HepG2 (cell line): ENCODE results near the gene MOGAT3. TPM values are rescaled to one million over a fixed set of nuclear protein-coding genes. Genes with fewer than 3 reads are reported as not detected.

Experiments
- ASH2L ChIP-seq: fragments of 300-600, 200-600 bp; sonication (generic); IDR thresholded peaks from 2 replicates; pipeline ENCODE4 v1.7.0; 2017; ENCODE audit warnings: low read depth, mild to moderate bottlenecking, moderate library complexity, mixed read lengths, low read length; ENCODE audit not compliant: insufficient read length
- DNMT1 ChIP-seq: sonication (generic); formaldehyde crosslinking; IDR thresholded peaks from 2 replicates; pipeline ENCODE4 v1.5.1; 2020; ENCODE audit warnings: mild to moderate bottlenecking, missing genetic modification reagents
- DNMT3B ChIP-seq: conservative IDR thresholded peaks from 2 replicates; pipeline ENCODE4 v1.6.1; 2016; ENCODE audit warnings: missing biosample characterization, control low read depth
- EEA1 ChIP-seq: sonication (generic); formaldehyde crosslinking; IDR thresholded peaks from 2 replicates; pipeline ENCODE4 v1.5.1; 2020; ENCODE audit warnings: mild to moderate bottlenecking, missing genetic modification reagents, borderline replicate concordance
- ELF3 ChIP-seq: IDR thresholded peaks from 2 replicates; pipeline ENCODE4 v1.6.1; 2016; ENCODE audit warnings: missing genetic modification reagents, missing compliant biosample characterization
- GATAD2A ChIP-seq: IDR thresholded peaks from 2 replicates; pipeline ENCODE4 v1.6.1; 2016
- HOXA3 ChIP-seq: sonication (generic); formaldehyde crosslinking; IDR thresholded peaks from 2 replicates; pipeline ENCODE4 v1.5.0; 2020; ENCODE audit warnings: missing genetic modification reagents
- JUN ChIP-seq: sonication (generic); formaldehyde crosslinking; IDR thresholded peaks from 2 replicates; pipeline ENCODE4 v1.4.0; 2020; ENCODE audit warnings: mild to moderate bottlenecking, missing genetic modification reagents
- KDM5A ChIP-seq: fragments of 200-600 bp; sonication (generic); IDR thresholded peaks from 2 replicates; pipeline ENCODE4 v1.7.0; 2018; ENCODE audit warnings: antibody characterized with exemption, mild to moderate bottlenecking, low read length, borderline replicate concordance
- KDM6A ChIP-seq: IDR thresholded peaks from 2 replicates; pipeline ENCODE4 v1.6.1; 2016; ENCODE audit warnings: low read depth
- NFE2L1 ChIP-seq: sonication (generic); formaldehyde crosslinking; IDR thresholded peaks from 2 replicates; pipeline ENCODE4 v1.4.0; 2020; ENCODE audit warnings: missing genetic modification reagents, mild to moderate bottlenecking, borderline replicate concordance
- NR3C1 ChIP-seq: sonication (generic); formaldehyde crosslinking; IDR thresholded peaks from 2 replicates; pipeline ENCODE4 v1.4.0; 2020; ENCODE audit warnings: missing genetic modification reagents
- POGZ ChIP-seq: sonication (generic); formaldehyde crosslinking; IDR thresholded peaks from 2 replicates; pipeline ENCODE4 v1.4.0; 2020; ENCODE audit warnings: mild to moderate bottlenecking, missing genetic modification reagents
- PRMT3 ChIP-seq: sonication (generic); formaldehyde crosslinking; IDR thresholded peaks from 2 replicates; pipeline ENCODE4 v1.8.1; 2022; ENCODE audit warnings: low read depth, mild to moderate bottlenecking, moderate library complexity, missing genetic modification reagents, borderline replicate concordance
- SKI ChIP-seq: fragments of 450-650 bp; IDR thresholded peaks from one replicate; pipeline ENCODE4 v1.6.1; 2018; ENCODE audit warnings: mild to moderate bottlenecking; ENCODE audit not compliant: partially characterized antibody
- ZNF562 ChIP-seq: sonication (generic); formaldehyde crosslinking; IDR thresholded peaks from 2 replicates; pipeline ENCODE4 v1.8.0; 2022; ENCODE audit warnings: missing genetic modification reagents, borderline replicate concordance
- ZNF713 ChIP-seq: sonication (generic); formaldehyde crosslinking; IDR thresholded peaks from 2 replicates; pipeline ENCODE4 v1.4.0; 2020; ENCODE audit warnings: mild to moderate bottlenecking, missing genetic modification reagents
- ZSCAN9 ChIP-seq: IDR thresholded peaks from 2 replicates; pipeline ENCODE4 v1.6.1; 2016; ENCODE audit warnings: borderline replicate concordance
- polyA plus RNA-seq, 8 experiments: library from polyadenylated mRNA; depleted of rRNA in 3 of 8; stranded (reverse) in 7 of 8; unstranded in 1 of 8; fragments of >200 nt; fragmentation: Illumina TruSeq in 4 of 8; extraction: Trizol in 4 of 8; gene quantifications; 2 replicates each; pipeline versions ENCODE4 v1.2.1 to v1.2.3, GENCODE V29; 2011 to 2016; ENCODE audit warnings: low read depth in 4 of 8, missing spikeins in 1 of 8, mixed read lengths in 1 of 8; ENCODE audit not compliant: insufficient read depth in 1 of 8
- total RNA-seq, 5 experiments: library from RNA; depleted of rRNA; stranded (reverse); fragments of >200 nt; fragmentation: Illumina TruSeq; extraction: Trizol; gene quantifications; 2 replicates each; pipeline ENCODE4 v1.2.3, GENCODE V29; 2016; ENCODE audit warnings: low read depth in 1 of 5
- TF ChIP-seq, protein P1 (sequence below): sonication (generic); formaldehyde crosslinking; IDR thresholded peaks from 2 replicates; pipeline ENCODE4 v1.5.0; 2020; ENCODE audit warnings: mild to moderate bottlenecking, missing genetic modification reagents
- TF ChIP-seq, protein P2 (sequence below), 2 experiments: fragments of 450-650 bp in 1 of 2; sonication (generic) in 1 of 2; formaldehyde crosslinking; IDR thresholded peaks; 2 replicates each; pipeline versions ENCODE4 v1.5.0 to v1.8.0; 2020 to 2022; ENCODE audit warnings: mild to moderate bottlenecking in 1 of 2, missing genetic modification reagents in 1 of 2
- TF ChIP-seq, protein P3 (sequence below): sonication (generic); formaldehyde crosslinking; IDR thresholded peaks from 2 replicates; pipeline ENCODE4 v1.5.0; 2020; ENCODE audit warnings: mild to moderate bottlenecking, low read depth, missing genetic modification reagents, borderline replicate concordance
- TF ChIP-seq, protein P4 (sequence below): sonication (generic); formaldehyde crosslinking; conservative IDR thresholded peaks from 2 replicates; pipeline ENCODE4 v1.8.0; 2022; ENCODE audit warnings: missing genetic modification reagents
- TF ChIP-seq, protein P5 (sequence below): sonication (generic); formaldehyde crosslinking; IDR thresholded peaks from 2 replicates; pipeline ENCODE4 v1.8.1; 2023; ENCODE audit warnings: mild to moderate bottlenecking, moderate library complexity, missing genetic modification reagents

MOGAT3 gene
- total and polyA plus RNA-seq, 2 of the 13 experiments (the other 11 are each of a cell fraction or from before 2014, with no cell fraction given): 22.5 to 30.5 TPM

DNA sequence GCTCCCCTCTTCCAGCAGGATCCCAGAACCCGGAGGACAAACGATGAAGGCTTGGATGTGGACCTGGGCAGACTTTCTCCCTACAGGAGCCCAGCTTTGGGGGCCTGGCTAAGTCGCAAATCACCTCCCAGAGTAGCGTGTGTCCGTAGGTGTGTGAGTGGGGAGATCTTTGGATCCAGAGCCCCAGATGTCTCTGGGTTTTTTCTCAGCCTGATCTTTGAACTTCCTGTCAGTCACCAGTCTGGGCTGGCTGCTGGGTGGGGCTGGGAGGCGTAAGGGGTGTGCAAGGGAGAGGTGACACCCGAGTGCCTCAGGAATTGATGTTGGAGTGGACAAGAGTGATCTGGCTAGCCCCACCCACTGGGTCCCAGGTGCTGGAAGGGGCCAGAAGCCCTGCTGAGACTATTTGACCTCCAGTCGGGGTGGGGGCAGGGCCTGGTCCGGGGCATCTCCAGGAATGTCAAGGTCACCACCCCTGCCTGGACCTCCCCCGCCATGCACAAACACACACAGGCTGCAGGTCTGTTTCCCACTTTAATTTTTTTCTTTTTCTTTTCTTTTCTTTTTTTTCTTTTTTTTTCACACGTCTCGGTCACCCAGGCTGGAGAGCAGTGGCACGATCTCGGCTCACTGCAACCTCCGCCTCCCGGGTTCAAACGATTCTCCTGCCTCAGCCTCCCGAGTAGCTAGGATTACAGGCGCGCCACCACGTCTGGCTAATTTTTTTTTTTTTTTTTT, at the start of gene MOGAT3 (continued):
- TF ChIP-seq JUN (CRISPR knock-in tag): peak; percentile 71; the same call in 1 of the 2 replicates
- TF ChIP-seq PRMT3: no peak
- peak; percentile 58; the same call in 1 of the 2 replicates for TF ChIP-seq ELF3 (CRISPR knock-in tag)
- no peak for TF ChIP-seq ZNF713 (CRISPR knock-in tag)
- TF ChIP-seq, protein P1, sequence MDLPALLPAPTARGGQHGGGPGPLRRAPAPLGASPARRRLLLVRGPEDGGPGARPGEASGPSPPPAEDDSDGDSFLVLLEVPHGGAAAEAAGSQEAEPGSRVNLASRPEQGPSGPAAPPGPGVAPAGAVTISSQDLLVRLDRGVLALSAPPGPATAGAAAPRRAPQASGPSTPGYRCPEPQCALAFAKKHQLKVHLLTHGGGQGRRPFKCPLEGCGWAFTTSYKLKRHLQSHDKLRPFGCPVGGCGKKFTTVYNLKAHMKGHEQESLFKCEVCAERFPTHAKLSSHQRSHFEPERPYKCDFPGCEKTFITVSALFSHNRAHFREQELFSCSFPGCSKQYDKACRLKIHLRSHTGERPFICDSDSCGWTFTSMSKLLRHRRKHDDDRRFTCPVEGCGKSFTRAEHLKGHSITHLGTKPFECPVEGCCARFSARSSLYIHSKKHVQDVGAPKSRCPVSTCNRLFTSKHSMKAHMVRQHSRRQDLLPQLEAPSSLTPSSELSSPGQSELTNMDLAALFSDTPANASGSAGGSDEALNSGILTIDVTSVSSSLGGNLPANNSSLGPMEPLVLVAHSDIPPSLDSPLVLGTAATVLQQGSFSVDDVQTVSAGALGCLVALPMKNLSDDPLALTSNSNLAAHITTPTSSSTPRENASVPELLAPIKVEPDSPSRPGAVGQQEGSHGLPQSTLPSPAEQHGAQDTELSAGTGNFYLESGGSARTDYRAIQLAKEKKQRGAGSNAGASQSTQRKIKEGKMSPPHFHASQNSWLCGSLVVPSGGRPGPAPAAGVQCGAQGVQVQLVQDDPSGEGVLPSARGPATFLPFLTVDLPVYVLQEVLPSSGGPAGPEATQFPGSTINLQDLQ: no peak
- TF ChIP-seq NFE2L1 (CRISPR knock-in tag): no peak
- TF ChIP-seq EEA1: no peak
- TF ChIP-seq POGZ (CRISPR knock-in tag): 0 out of 2 replicates have a peak, but pooled peaks have one; percentile 10
- TF ChIP-seq KDM5A: peak; percentile 74; the same call in 1 of the 2 replicates
- TF ChIP-seq, protein P2, sequence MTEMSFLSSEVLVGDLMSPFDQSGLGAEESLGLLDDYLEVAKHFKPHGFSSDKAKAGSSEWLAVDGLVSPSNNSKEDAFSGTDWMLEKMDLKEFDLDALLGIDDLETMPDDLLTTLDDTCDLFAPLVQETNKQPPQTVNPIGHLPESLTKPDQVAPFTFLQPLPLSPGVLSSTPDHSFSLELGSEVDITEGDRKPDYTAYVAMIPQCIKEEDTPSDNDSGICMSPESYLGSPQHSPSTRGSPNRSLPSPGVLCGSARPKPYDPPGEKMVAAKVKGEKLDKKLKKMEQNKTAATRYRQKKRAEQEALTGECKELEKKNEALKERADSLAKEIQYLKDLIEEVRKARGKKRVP (CRISPR knock-in tag; IDR thresholded peaks at IDR 0.05): peak in 1 of 2 experiments; percentile 75; a peak in 2 of 4 replicates
- peak; percentile 86 for TF ChIP-seq KDM6A (CRISPR knock-in tag)
- TF ChIP-seq DNMT3B: no peak
- TF ChIP-seq ZNF562 (CRISPR knock-in tag): no peak
- TF ChIP-seq, protein P3, sequence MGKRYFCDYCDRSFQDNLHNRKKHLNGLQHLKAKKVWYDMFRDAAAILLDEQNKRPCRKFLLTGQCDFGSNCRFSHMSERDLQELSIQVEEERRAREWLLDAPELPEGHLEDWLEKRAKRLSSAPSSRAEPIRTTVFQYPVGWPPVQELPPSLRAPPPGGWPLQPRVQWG (CRISPR knock-in tag): no peak
- peak; percentile 30 for TF ChIP-seq ASH2L
- TF ChIP-seq NR3C1: no peak
- no peak for TF ChIP-seq ZSCAN9
- peak; percentile 85 for TF ChIP-seq GATAD2A (CRISPR knock-in tag)
- peak; percentile 81 for TF ChIP-seq HOXA3 (CRISPR knock-in tag)
- TF ChIP-seq, protein P4, sequence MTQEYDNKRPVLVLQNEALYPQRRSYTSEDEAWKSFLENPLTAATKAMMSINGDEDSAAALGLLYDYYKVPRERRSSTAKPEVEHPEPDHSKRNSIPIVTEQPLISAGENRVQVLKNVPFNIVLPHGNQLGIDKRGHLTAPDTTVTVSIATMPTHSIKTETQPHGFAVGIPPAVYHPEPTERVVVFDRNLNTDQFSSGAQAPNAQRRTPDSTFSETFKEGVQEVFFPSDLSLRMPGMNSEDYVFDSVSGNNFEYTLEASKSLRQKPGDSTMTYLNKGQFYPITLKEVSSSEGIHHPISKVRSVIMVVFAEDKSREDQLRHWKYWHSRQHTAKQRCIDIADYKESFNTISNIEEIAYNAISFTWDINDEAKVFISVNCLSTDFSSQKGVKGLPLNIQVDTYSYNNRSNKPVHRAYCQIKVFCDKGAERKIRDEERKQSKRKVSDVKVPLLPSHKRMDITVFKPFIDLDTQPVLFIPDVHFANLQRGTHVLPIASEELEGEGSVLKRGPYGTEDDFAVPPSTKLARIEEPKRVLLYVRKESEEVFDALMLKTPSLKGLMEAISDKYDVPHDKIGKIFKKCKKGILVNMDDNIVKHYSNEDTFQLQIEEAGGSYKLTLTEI (CRISPR knock-in tag): no peak
- TF ChIP-seq, protein P5, sequence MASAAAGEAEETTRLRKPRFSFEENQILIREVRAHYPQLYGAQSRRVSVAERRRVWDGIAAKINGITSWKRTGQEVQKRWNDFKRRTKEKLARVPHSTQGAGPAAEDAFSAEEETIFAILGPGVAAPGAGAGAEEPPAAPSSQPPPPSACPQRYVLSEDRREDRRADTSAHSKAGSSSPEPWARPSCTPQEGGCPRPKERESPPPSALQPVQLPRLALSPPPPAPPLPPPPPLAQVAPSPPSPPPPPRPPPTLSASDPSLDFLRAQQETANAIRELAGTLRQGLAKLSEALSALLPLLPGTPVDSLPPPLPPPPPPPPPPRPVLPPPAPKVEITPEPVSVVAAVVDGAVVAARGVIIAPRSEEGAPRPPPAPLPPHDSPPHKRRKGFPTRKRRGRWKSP: peak; percentile 57; the same call in 1 of the 2 replicates
- no peak for TF ChIP-seq DNMT1 (CRISPR knock-in tag)
- TF ChIP-seq SKI: peak; percentile 91
